Neural cell (in vitro differentiated cells): ENCODE measurements around the gene CACNA1D.

Source experiments
- EP300 ChIP-seq: fragments of 450-650 bp; conservative IDR thresholded peaks from 2 replicates; pipeline ENCODE4 v1.6.1; 2014; ENCODE audit warnings: antibody characterized with exemption, mild to moderate bottlenecking, moderate library complexity; ENCODE audit not compliant: poor library complexity, severe bottlenecking
- EZH2 ChIP-seq: fragments of 200-600, 300-800 bp; shearing (Covaris generic), sonication (generic); IDR thresholded peaks from 2 replicates; pipeline ENCODE4 v1.6.1; 2014; ENCODE audit warnings: antibody characterized with exemption, low read length, borderline replicate concordance, mild to moderate bottlenecking; ENCODE audit not compliant: insufficient read depth, poor library complexity, severe bottlenecking
- SMC3 ChIP-seq: fragments of 450-650 bp; conservative IDR thresholded peaks from 2 replicates; pipeline ENCODE4 v1.6.1; 2014; ENCODE audit warnings: antibody characterized with exemption, mild to moderate bottlenecking, moderate library complexity; ENCODE audit not compliant: poor library complexity
- TAF1 ChIP-seq: IDR thresholded peaks from 2 replicates; pipeline ENCODE4 v1.6.1; 2012; ENCODE audit warnings: low read depth
- TF ChIP-seq, protein P1 (sequence below): fragments of 450-650 bp; IDR thresholded peaks from 2 replicates; pipeline ENCODE4 v1.5.1; 2014; ENCODE audit warnings: antibody characterized with exemption, mild to moderate bottlenecking, moderate library complexity; ENCODE audit not compliant: poor library complexity, severe bottlenecking
- TF ChIP-seq, protein P2 (sequence below): IDR thresholded peaks from 2 replicates; pipeline ENCODE4 v1.6.1; 2012; ENCODE audit warnings: borderline replicate concordance

DNA sequence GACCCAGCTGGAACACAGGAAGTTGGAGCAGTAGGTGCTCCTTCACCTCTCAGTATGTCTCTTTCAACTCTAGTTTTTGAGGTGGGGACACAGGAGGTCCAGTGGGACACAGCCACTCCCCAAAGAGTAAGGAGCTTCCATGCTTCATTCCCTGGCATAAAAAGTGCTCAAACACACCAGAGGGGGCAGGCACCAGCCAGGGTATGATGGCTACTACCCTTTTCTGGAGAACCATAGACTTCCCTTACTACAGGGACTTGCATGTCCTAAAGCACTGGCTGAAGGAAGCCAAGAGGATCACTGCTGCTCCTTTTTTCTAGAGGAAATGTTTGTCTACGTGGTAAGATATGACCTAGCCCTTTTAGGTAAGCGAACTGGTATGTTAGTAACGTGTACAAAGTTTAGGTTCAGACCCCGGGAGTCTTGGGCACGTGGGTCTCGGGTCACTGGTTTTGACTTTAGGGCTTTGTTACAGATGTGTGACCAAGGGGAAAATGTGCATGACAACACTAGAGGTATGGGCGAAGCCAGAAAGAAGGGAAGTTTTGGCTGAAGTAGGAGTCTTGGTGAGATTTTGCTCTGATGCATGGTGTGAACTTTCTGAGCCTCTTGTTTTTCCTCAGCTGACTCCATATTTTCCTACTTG is 363.8 kb downstream of the CACNA1D start:
- no peak for TF ChIP-seq EZH2
- TF ChIP-seq, protein P1, sequence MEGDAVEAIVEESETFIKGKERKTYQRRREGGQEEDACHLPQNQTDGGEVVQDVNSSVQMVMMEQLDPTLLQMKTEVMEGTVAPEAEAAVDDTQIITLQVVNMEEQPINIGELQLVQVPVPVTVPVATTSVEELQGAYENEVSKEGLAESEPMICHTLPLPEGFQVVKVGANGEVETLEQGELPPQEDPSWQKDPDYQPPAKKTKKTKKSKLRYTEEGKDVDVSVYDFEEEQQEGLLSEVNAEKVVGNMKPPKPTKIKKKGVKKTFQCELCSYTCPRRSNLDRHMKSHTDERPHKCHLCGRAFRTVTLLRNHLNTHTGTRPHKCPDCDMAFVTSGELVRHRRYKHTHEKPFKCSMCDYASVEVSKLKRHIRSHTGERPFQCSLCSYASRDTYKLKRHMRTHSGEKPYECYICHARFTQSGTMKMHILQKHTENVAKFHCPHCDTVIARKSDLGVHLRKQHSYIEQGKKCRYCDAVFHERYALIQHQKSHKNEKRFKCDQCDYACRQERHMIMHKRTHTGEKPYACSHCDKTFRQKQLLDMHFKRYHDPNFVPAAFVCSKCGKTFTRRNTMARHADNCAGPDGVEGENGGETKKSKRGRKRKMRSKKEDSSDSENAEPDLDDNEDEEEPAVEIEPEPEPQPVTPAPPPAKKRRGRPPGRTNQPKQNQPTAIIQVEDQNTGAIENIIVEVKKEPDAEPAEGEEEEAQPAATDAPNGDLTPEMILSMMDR = no peak
- no peak for TF ChIP-seq TAF1
- TF ChIP-seq EP300 = no peak
- TF ChIP-seq, protein P2, sequence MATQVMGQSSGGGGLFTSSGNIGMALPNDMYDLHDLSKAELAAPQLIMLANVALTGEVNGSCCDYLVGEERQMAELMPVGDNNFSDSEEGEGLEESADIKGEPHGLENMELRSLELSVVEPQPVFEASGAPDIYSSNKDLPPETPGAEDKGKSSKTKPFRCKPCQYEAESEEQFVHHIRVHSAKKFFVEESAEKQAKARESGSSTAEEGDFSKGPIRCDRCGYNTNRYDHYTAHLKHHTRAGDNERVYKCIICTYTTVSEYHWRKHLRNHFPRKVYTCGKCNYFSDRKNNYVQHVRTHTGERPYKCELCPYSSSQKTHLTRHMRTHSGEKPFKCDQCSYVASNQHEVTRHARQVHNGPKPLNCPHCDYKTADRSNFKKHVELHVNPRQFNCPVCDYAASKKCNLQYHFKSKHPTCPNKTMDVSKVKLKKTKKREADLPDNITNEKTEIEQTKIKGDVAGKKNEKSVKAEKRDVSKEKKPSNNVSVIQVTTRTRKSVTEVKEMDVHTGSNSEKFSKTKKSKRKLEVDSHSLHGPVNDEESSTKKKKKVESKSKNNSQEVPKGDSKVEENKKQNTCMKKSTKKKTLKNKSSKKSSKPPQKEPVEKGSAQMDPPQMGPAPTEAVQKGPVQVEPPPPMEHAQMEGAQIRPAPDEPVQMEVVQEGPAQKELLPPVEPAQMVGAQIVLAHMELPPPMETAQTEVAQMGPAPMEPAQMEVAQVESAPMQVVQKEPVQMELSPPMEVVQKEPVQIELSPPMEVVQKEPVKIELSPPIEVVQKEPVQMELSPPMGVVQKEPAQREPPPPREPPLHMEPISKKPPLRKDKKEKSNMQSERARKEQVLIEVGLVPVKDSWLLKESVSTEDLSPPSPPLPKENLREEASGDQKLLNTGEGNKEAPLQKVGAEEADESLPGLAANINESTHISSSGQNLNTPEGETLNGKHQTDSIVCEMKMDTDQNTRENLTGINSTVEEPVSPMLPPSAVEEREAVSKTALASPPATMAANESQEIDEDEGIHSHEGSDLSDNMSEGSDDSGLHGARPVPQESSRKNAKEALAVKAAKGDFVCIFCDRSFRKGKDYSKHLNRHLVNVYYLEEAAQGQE = no peak
- TF ChIP-seq SMC3 = no peak
